Measurements from ENCODE around the gene PLCG2.

DNA sequence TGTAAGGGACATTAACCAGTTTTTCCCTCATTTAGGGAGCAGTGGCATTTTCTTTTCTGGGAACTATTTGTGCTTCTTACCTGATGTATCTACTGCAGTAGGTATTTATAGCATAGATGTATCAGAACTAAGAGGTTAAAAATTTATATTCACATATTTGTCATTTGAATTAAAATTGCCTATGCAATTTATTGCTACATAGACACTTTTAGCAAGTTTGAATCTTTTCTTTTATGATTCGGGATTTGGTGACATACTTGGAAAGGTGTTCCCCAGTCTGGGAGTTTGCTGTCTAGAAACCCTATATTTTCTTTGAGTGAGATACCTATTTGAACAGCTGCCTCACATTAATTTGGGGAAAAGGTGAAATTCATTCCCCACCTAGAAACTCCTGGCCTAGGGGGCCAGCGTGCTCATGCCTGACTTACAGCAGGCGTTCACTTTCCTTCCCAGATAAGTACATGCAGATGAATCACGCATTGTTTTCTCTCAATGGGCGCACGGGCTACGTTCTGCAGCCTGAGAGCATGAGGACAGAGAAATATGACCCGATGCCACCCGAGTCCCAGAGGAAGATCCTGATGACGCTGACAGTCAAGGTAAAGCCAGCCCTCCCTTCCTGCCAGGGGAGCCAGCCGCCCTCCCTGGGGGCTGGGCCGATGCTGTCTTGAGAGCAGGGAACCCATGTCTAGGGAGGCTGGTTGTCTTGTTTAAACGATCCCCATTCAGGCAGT, 158.4 kb downstream of the PLCG2 start:
- TF ChIP-seq POLR2A (IDR thresholded peaks at IDR 0.05) (no peak), EP300 (IDR thresholded peaks at IDR 0.05) (no peak)
- TF ChIP-seq, protein P1, sequence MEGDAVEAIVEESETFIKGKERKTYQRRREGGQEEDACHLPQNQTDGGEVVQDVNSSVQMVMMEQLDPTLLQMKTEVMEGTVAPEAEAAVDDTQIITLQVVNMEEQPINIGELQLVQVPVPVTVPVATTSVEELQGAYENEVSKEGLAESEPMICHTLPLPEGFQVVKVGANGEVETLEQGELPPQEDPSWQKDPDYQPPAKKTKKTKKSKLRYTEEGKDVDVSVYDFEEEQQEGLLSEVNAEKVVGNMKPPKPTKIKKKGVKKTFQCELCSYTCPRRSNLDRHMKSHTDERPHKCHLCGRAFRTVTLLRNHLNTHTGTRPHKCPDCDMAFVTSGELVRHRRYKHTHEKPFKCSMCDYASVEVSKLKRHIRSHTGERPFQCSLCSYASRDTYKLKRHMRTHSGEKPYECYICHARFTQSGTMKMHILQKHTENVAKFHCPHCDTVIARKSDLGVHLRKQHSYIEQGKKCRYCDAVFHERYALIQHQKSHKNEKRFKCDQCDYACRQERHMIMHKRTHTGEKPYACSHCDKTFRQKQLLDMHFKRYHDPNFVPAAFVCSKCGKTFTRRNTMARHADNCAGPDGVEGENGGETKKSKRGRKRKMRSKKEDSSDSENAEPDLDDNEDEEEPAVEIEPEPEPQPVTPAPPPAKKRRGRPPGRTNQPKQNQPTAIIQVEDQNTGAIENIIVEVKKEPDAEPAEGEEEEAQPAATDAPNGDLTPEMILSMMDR (IDR thresholded peaks at IDR 0.05): no peak

Measured in ovary (tissue), 3 donors.